Chondrocyte (in vitro differentiated cells): ENCODE measurements around the gene C3orf18. TPM values are rescaled to one million over a fixed set of nuclear protein-coding genes. Genes with fewer than 3 reads are reported as not detected.

Experiments used
- DNase-seq: peaks from one replicate; pipeline ENCODE4 v3.0.0; 2021; ENCODE audit warnings: mixed read lengths, low spot score
- H3K27ac Mint-ChIP-seq: one replicate; pipeline ENCODE4 v1.8.0; 2021; ENCODE audit warnings: mild to moderate bottlenecking, moderate library complexity, mixed read lengths; ENCODE audit not compliant: unreplicated experiment
- H3K27me3 Mint-ChIP-seq: 2 replicates; pipeline ENCODE4 v1.8.0; 2021; ENCODE audit warnings: low read depth, mixed read lengths
- H3K36me3 Mint-ChIP-seq: 2 replicates; pipeline ENCODE4 v1.8.0; 2021; ENCODE audit warnings: low read depth, mixed read lengths
- H3K4me1 Mint-ChIP-seq: 2 replicates; pipeline ENCODE4 v1.8.0; 2021; ENCODE audit warnings: low read depth, mild to moderate bottlenecking, mixed read lengths
- H3K4me3 Mint-ChIP-seq: one replicate; pipeline ENCODE4 v1.8.0; 2021; ENCODE audit warnings: mild to moderate bottlenecking, moderate library complexity, mixed read lengths; ENCODE audit not compliant: unreplicated experiment
- H3K9me3 Mint-ChIP-seq: 2 replicates; pipeline ENCODE4 v1.8.0; 2021; ENCODE audit warnings: low read depth, mixed read lengths
- CTCF ChIP-seq: fragments of 200-600 bp; sonication (generic); IDR thresholded peaks from 2 replicates; pipeline ENCODE4 v1.5.0; 2021; ENCODE audit warnings: antibody characterized with exemption, mild to moderate bottlenecking, moderate library complexity
- total RNA-seq: library from RNA; stranded (reverse); gene quantifications from 3 replicates; pipeline ENCODE4 v1.2.1, GENCODE V29; 2021

C3orf18 gene
- total RNA-seq, 1 donor from 2014 or later, result 5.8 TPM

- H3K27ac Mint-ChIP-seq, result no peak overlapping the region
- H3K4me1 Mint-ChIP-seq, result no peaks in the 10 kb centered on the region
- H3K9me3 Mint-ChIP-seq, result no peaks in the 10 kb centered on the region
- H3K36me3 Mint-ChIP-seq, result no peaks in the 10 kb centered on the region
- DNase-seq, result no peak
- no peak overlapping the region for H3K4me3 Mint-ChIP-seq
- TF ChIP-seq CTCF, result no peak
- no peaks in the 10 kb centered on the region for H3K27me3 Mint-ChIP-seq
Observed at GRCh38 chr3:50592568-50592967, 25.0 kb upstream of the C3orf18 start.

GRCh38 chr3:50591196-50591741 is 23.7 kb upstream of the C3orf18 start:
- H3K4me1 Mint-ChIP-seq, result no peaks in the 10 kb centered on the region
- H3K27me3 Mint-ChIP-seq, result no peaks in the 10 kb centered on the region
- TF ChIP-seq CTCF, result no peak
- no peak overlapping the region for H3K27ac Mint-ChIP-seq
- no peak for DNase-seq
- no peaks in the 10 kb centered on the region for H3K9me3 Mint-ChIP-seq
- no peaks in the 10 kb centered on the region for H3K36me3 Mint-ChIP-seq
- H3K4me3 Mint-ChIP-seq, result no peak overlapping the region

GRCh38 chr3:50588759-50589433 is 21.3 kb upstream of the C3orf18 start:
- Mint-ChIP-seq H3K36me3 (no peaks in the 10 kb centered on the region), H3K4me3 (no peak overlapping the region), H3K27ac (no peak overlapping the region), H3K27me3 (no peaks in the 10 kb centered on the region), H3K9me3 (no peaks in the 10 kb centered on the region), H3K4me1 (peaks cover 5% of the 10 kb centered on the region)
- no peak for TF ChIP-seq CTCF
- no peak for DNase-seq

GRCh38 chr3:50587806-50588758 is 20.5 kb upstream of the C3orf18 start:
- Mint-ChIP-seq H3K27me3 (no peaks in the 10 kb centered on the region), H3K27ac (peak overlapping the region; percentile 41), H3K9me3 (no peaks in the 10 kb centered on the region), H3K36me3 (peaks cover 3% of the 10 kb centered on the region), H3K4me3 (no peak overlapping the region), H3K4me1 (peaks cover 5% of the 10 kb centered on the region)
- no peak for DNase-seq
- TF ChIP-seq CTCF, result no peak

- Mint-ChIP-seq H3K27ac (no peak overlapping the region), H3K4me1 (peaks cover 5% of the 10 kb centered on the region), H3K9me3 (no peaks in the 10 kb centered on the region), H3K36me3 (peaks cover 3% of the 10 kb centered on the region), H3K27me3 (no peaks in the 10 kb centered on the region), H3K4me3 (no peak overlapping the region)
- no peak for DNase-seq
- no peak for TF ChIP-seq CTCF
Observed at GRCh38 chr3:50587373-50587772, 19.8 kb upstream of the C3orf18 start.
